Measurements from ENCODE around the gene OR4D9.

Gene OR4D9

DNA sequence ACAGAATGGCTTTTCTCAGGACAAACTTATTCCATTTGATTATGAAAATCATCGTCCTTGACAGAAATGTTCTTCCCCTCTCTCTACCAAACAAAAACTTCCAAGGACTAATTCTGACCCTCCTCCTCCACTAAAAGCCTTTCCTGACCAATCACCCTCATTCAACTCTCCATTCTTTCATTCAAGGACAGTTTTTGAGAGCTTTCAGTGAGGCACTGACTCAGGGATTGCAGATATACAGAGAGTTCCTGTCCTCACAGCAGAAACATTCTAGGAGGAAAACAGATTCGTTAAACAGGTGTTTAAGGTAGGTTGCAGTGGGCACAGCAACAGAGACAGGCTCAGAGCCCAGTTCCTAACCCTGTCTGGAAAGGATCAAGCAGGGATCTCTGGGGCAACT, 41.5 kb downstream of the OR4D9 start:
- no peak overlapping the region for H4K8ac ChIP-seq (ENCODE audit: low read length)
- WGBS = 83% methylated on average over 2 of the region's 2 CpGs
- H3K4me3 ChIP-seq (ENCODE audit: insufficient read depth in 1 of 2, low read depth in 1 of 2, low read length in 2 of 2) = no peak overlapping the region
- H3K27me3 ChIP-seq (ENCODE audit: control insufficient read depth in 1 of 2, insufficient read depth in 1 of 2, low read length in 2 of 2) = no peaks in the 10 kb centered on the region
- H2BK120ac ChIP-seq (ENCODE audit: low read depth, low read length) = no peak overlapping the region
- no peak overlapping the region for H2BK5ac ChIP-seq (ENCODE audit: low read depth, low read length, poor library complexity, severe bottlenecking)
- H4K91ac ChIP-seq (ENCODE audit: low read length) = no peak overlapping the region
- no peak for DNase-seq
- no peaks in the 10 kb centered on the region for H3K36me3 ChIP-seq (ENCODE audit: control insufficient read depth in 1 of 2, insufficient read depth in 2 of 2, low read depth in 1 of 2, low read length in 2 of 2)
- no peak overlapping the region for H3K23ac ChIP-seq (ENCODE audit: low read length in 2 of 2)
- H2BK12ac ChIP-seq (ENCODE audit: low read length in 2 of 2) = peak overlapping the region in 1 of 2 experiments; percentile 63
- no peak overlapping the region for H3K4me2 ChIP-seq (ENCODE audit: low read length, poor library complexity, severe bottlenecking)
- no peak overlapping the region for H3K27ac ChIP-seq (ENCODE audit: low read length, poor library complexity, severe bottlenecking)
- no peak overlapping the region for H2AFZ ChIP-seq (ENCODE audit: low read depth, low read length)
- no peaks in the 10 kb centered on the region for H3K9me3 ChIP-seq (ENCODE audit: control insufficient read depth, low read length)
- H3K4ac ChIP-seq (ENCODE audit: low read depth in 1 of 2, low read length in 2 of 2) = no peak overlapping the region
- H3K14ac ChIP-seq (ENCODE audit: low read length in 2 of 2) = no peak overlapping the region
- no peak overlapping the region for H2BK15ac ChIP-seq (ENCODE audit: low read depth, poor library complexity, severe bottlenecking)
- H3K4me1 ChIP-seq (ENCODE audit: control insufficient read depth, insufficient read depth, low read depth, low read length) = peaks cover 2% of the 10 kb centered on the region
- H3K79me1 ChIP-seq (replicated peaks; ENCODE audit: low read length, poor library complexity, severe bottlenecking) = no peaks in the 10 kb centered on the region
- H3K9ac ChIP-seq (ENCODE audit: low read length) = no peak overlapping the region
- H3K18ac ChIP-seq (ENCODE audit: low read depth in 1 of 2, low read length in 2 of 2) = no peak overlapping the region
- no peak overlapping the region for H2AK5ac ChIP-seq (ENCODE audit: low read length, severe bottlenecking)

- H2AK5ac ChIP-seq (ENCODE audit: low read length, severe bottlenecking) = no peak overlapping the region
- no peak overlapping the region for H3K18ac ChIP-seq (ENCODE audit: low read depth in 1 of 2, low read length in 2 of 2)
- no peak overlapping the region for H2BK120ac ChIP-seq (ENCODE audit: low read depth, low read length)
- no peaks in the 10 kb centered on the region for H3K27me3 ChIP-seq (ENCODE audit: control insufficient read depth in 1 of 2, insufficient read depth in 1 of 2, low read length in 2 of 2)
- no peak overlapping the region for H2AFZ ChIP-seq (ENCODE audit: low read depth, low read length)
- no peaks in the 10 kb centered on the region for H3K79me1 ChIP-seq (replicated peaks; ENCODE audit: low read length, poor library complexity, severe bottlenecking)
- no peak overlapping the region for H2BK15ac ChIP-seq (ENCODE audit: low read depth, poor library complexity, severe bottlenecking)
- no peak overlapping the region for H3K4me3 ChIP-seq (ENCODE audit: insufficient read depth in 1 of 2, low read depth in 1 of 2, low read length in 2 of 2)
- WGBS = 97% methylated on average over 21 of the region's 21 CpGs
- H3K23ac ChIP-seq (ENCODE audit: low read length in 2 of 2) = no peak overlapping the region
- peaks cover 2% of the 10 kb centered on the region for H3K4me1 ChIP-seq (ENCODE audit: control insufficient read depth, insufficient read depth, low read depth, low read length)
- no peak overlapping the region for H3K4me2 ChIP-seq (ENCODE audit: low read length, poor library complexity, severe bottlenecking)
- no peaks in the 10 kb centered on the region for H3K36me3 ChIP-seq (ENCODE audit: control insufficient read depth in 1 of 2, insufficient read depth in 2 of 2, low read depth in 1 of 2, low read length in 2 of 2)
- H3K9me3 ChIP-seq (ENCODE audit: control insufficient read depth, low read length) = no peaks in the 10 kb centered on the region
- no peak overlapping the region for H2BK12ac ChIP-seq (ENCODE audit: low read length in 2 of 2)
- no peak overlapping the region for H4K91ac ChIP-seq (ENCODE audit: low read length)
- no peak overlapping the region for H3K14ac ChIP-seq (ENCODE audit: low read length in 2 of 2)
- H2BK5ac ChIP-seq (ENCODE audit: low read depth, low read length, poor library complexity, severe bottlenecking) = no peak overlapping the region
- no peak for DNase-seq
- H3K4ac ChIP-seq (ENCODE audit: low read depth in 1 of 2, low read length in 2 of 2) = no peak overlapping the region
- no peak overlapping the region for H3K27ac ChIP-seq (ENCODE audit: low read length, poor library complexity, severe bottlenecking)
- H4K8ac ChIP-seq (ENCODE audit: low read length) = no peak overlapping the region
- H3K9ac ChIP-seq (ENCODE audit: low read length) = no peak overlapping the region
Observed at GRCh38 chr11:59553323-59553722, 42.0 kb downstream of the OR4D9 start.

- H3K27me3 ChIP-seq (ENCODE audit: control insufficient read depth in 1 of 2, insufficient read depth in 1 of 2, low read length in 2 of 2) = no peaks in the 10 kb centered on the region
- peak overlapping the region; percentile 93 for H3K9ac ChIP-seq (ENCODE audit: low read length)
- H4K91ac ChIP-seq (ENCODE audit: low read length) = no peak overlapping the region
- WGBS = 14% methylated on average over 17 of the region's 17 CpGs
- H3K36me3 ChIP-seq (ENCODE audit: control insufficient read depth in 1 of 2, insufficient read depth in 2 of 2, low read depth in 1 of 2, low read length in 2 of 2) = no peaks in the 10 kb centered on the region
- peak overlapping the region in 1 of 2 experiments; percentile 8 for H3K4ac ChIP-seq (ENCODE audit: low read depth in 1 of 2, low read length in 2 of 2)
- no peak overlapping the region for H3K14ac ChIP-seq (ENCODE audit: low read length in 2 of 2)
- H3K18ac ChIP-seq (ENCODE audit: low read depth in 1 of 2, low read length in 2 of 2) = peak overlapping the region in 1 of 2 experiments; percentile 46
- DNase-seq = no peak
- H3K23ac ChIP-seq (ENCODE audit: low read length in 2 of 2) = no peak overlapping the region
- peak overlapping the region; percentile 45 for H4K8ac ChIP-seq (ENCODE audit: low read length)
- peak overlapping the region; percentile 89 for H3K27ac ChIP-seq (ENCODE audit: low read length, poor library complexity, severe bottlenecking)
- H2BK120ac ChIP-seq (ENCODE audit: low read depth, low read length) = peak overlapping the region; percentile 56
- no peaks in the 10 kb centered on the region for H3K4me1 ChIP-seq (ENCODE audit: control insufficient read depth, insufficient read depth, low read depth, low read length)
- no peaks in the 10 kb centered on the region for H3K79me1 ChIP-seq (replicated peaks; ENCODE audit: low read length, poor library complexity, severe bottlenecking)
- H2BK5ac ChIP-seq (ENCODE audit: low read depth, low read length, poor library complexity, severe bottlenecking) = no peak overlapping the region
- peak overlapping the region; percentile 49 for H3K4me2 ChIP-seq (ENCODE audit: low read length, poor library complexity, severe bottlenecking)
- H2BK12ac ChIP-seq (ENCODE audit: low read length in 2 of 2) = peak overlapping the region in 1 of 2 experiments; percentile 11
- peak overlapping the region; percentile 26 for H2BK15ac ChIP-seq (ENCODE audit: low read depth, poor library complexity, severe bottlenecking)
- peak overlapping the region; percentile 8 for H2AFZ ChIP-seq (ENCODE audit: low read depth, low read length)
- H2AK5ac ChIP-seq (ENCODE audit: low read length, severe bottlenecking) = no peak overlapping the region
- H3K4me3 ChIP-seq (ENCODE audit: insufficient read depth in 1 of 2, low read depth in 1 of 2, low read length in 2 of 2) = peak overlapping the region; percentile 42 to 90
- H3K9me3 ChIP-seq (ENCODE audit: control insufficient read depth, low read length) = no peaks in the 10 kb centered on the region
Observed at GRCh38 chr11:59555601-59556114, 44.3 kb downstream of the OR4D9 start.

- Histone ChIP-seq H4K8ac (ENCODE audit: low read length) (no peak overlapping the region), H3K27ac (ENCODE audit: low read length, poor library complexity, severe bottlenecking) (peak overlapping the region; percentile 89), H3K14ac (ENCODE audit: low read length in 2 of 2) (no peak overlapping the region), H2AFZ (ENCODE audit: low read depth, low read length) (peak overlapping the region; percentile 8), H2BK15ac (ENCODE audit: low read depth, poor library complexity, severe bottlenecking) (peak overlapping the region; percentile 26), H2BK12ac (ENCODE audit: low read length in 2 of 2) (peak overlapping the region in 1 of 2 experiments; percentile 59), H3K18ac (ENCODE audit: low read depth in 1 of 2, low read length in 2 of 2) (peak overlapping the region; percentile 46 to 75), H3K23ac (ENCODE audit: low read length in 2 of 2) (no peak overlapping the region), H3K4ac (ENCODE audit: low read depth in 1 of 2, low read length in 2 of 2) (peak overlapping the region in 1 of 2 experiments; percentile 8), H2BK120ac (ENCODE audit: low read depth, low read length) (peak overlapping the region; percentile 42), H3K9ac (ENCODE audit: low read length) (peak overlapping the region; percentile 93), H2AK5ac (ENCODE audit: low read length, severe bottlenecking) (no peak overlapping the region), H3K4me1 (ENCODE audit: control insufficient read depth, insufficient read depth, low read depth, low read length) (no peaks in the 10 kb centered on the region), H3K4me2 (ENCODE audit: low read length, poor library complexity, severe bottlenecking) (peak overlapping the region; percentile 51), H3K36me3 (ENCODE audit: control insufficient read depth in 1 of 2, insufficient read depth in 2 of 2, low read depth in 1 of 2, low read length in 2 of 2) (no peaks in the 10 kb centered on the region), H3K4me3 (ENCODE audit: insufficient read depth in 1 of 2, low read depth in 1 of 2, low read length in 2 of 2) (peak overlapping the region; percentile 42 to 90), H3K79me1 (replicated peaks; ENCODE audit: low read length, poor library complexity, severe bottlenecking) (no peaks in the 10 kb centered on the region), H3K27me3 (ENCODE audit: control insufficient read depth in 1 of 2, insufficient read depth in 1 of 2, low read length in 2 of 2) (no peaks in the 10 kb centered on the region), H3K9me3 (ENCODE audit: control insufficient read depth, low read length) (no peaks in the 10 kb centered on the region), H2BK5ac (ENCODE audit: low read depth, low read length, poor library complexity, severe bottlenecking) (peak overlapping the region; percentile 46), H4K91ac (ENCODE audit: low read length) (no peak overlapping the region)
- DNase-seq = peak; percentile 89
- WGBS = 6% methylated on average over 27 of the region's 30 CpGs
Observed at GRCh38 chr11:59556115-59556916, 45.0 kb downstream of the OR4D9 start.

Measured in mesenchymal stem cell (in vitro differentiated cells and primary cell).